ENCODE data around the gene GMNN.
"Not testable (repeated sequence)": the region's sequence is repeated elsewhere in the genome, so short reads cannot be mapped to it uniquely, and the experiment has no call there.

The GMNN gene

GRCh38 chr6:24753545-24753944 is 21.2 kb upstream of the GMNN start:
- no peaks in the 10 kb centered on the region for H3F3A ChIP-seq (ENCODE audit: insufficient read depth)
- H3K36me3 ChIP-seq (ENCODE audit: low read length): no peaks in the 10 kb centered on the region
- peaks cover 30% of the 10 kb centered on the region; the same call in 1 of the 2 replicates for H3K9me3 ChIP-seq (ENCODE audit: insufficient read depth, low read length)
- no peak overlapping the region for H3K4me3 ChIP-seq (ENCODE audit: insufficient read depth, low read length, poor library complexity, severe bottlenecking)
- no peak overlapping the region for H2AFZ ChIP-seq (ENCODE audit: low read depth, low read length, severe bottlenecking)
- no peak overlapping the region for H3K9ac ChIP-seq (ENCODE audit: low read length)
- H4K20me1 ChIP-seq (ENCODE audit: low read depth, low read length): no peaks in the 10 kb centered on the region
- H3K27me3 ChIP-seq (ENCODE audit: low read length): no peaks in the 10 kb centered on the region; the same call in 1 of the 2 replicates
- no peak overlapping the region for H3K27ac ChIP-seq (ENCODE audit: low read depth, low read length)
- H3K4me2 ChIP-seq (ENCODE audit: low read depth, low read length, poor library complexity, severe bottlenecking): no peak overlapping the region
- H3K9me2 ChIP-seq (replicated peaks; ENCODE audit: insufficient read depth, low read length): no peaks in the 10 kb centered on the region
- TF ChIP-seq CTCF (IDR thresholded peaks at IDR 0.05; ENCODE audit: insufficient read depth, low read length, poor library complexity, severe bottlenecking) (no peak), EZH2phosphoT487 (conservative IDR thresholded peaks at IDR 0.05; ENCODE audit: low read length) (no peak)
- H3K79me2 ChIP-seq (ENCODE audit: insufficient read depth, low read length): no peaks in the 10 kb centered on the region

- H3K4me3 ChIP-seq (ENCODE audit: insufficient read depth, low read length, poor library complexity, severe bottlenecking); H3K27me3 ChIP-seq (ENCODE audit: low read length); H2AFZ ChIP-seq (ENCODE audit: low read depth, low read length, severe bottlenecking); H3K4me2 ChIP-seq (ENCODE audit: low read depth, low read length, poor library complexity, severe bottlenecking); H3K27ac ChIP-seq (ENCODE audit: low read depth, low read length); H3K36me3 ChIP-seq (ENCODE audit: low read length); H3K79me2 ChIP-seq (ENCODE audit: insufficient read depth, low read length); H3K9me2 ChIP-seq (replicated peaks; ENCODE audit: insufficient read depth, low read length); H3F3A ChIP-seq (ENCODE audit: insufficient read depth); H4K20me1 ChIP-seq (ENCODE audit: low read depth, low read length); H3K9ac ChIP-seq (ENCODE audit: low read length): not testable (repeated sequence)
- peaks cover 30% of the 10 kb centered on the region; the same call in 1 of the 2 replicates for H3K9me3 ChIP-seq (ENCODE audit: insufficient read depth, low read length)
Measured at GRCh38 chr6:24754378-24754777, 20.4 kb upstream of the GMNN start.

DNA sequence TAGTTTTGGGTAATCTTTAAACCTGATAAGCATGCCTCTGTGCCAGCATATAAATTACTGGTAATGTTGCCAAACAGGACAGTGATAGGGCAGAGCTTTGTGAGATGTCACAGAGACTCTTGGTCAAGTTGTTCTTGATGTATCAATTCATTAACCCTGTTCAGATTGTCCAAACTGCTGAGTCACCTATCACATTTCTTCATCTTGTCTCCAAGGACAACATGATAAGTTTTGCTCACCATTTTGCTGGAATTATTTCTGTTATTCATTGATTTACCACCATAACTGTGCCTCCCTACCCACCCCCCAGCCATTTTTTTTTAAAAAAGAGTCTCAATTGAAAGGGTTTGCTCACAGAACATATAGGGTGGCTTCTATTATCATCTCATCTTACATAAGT is 19.5 kb upstream of the GMNN start:
- Histone ChIP-seq H3K9me3 (ENCODE audit: insufficient read depth, low read length) (peaks cover 29% of the 10 kb centered on the region; the same call in 1 of the 2 replicates), H3K9ac (ENCODE audit: low read length) (no peak overlapping the region), H3K4me2 (ENCODE audit: low read depth, low read length, poor library complexity, severe bottlenecking) (no peak overlapping the region), H3K79me2 (ENCODE audit: insufficient read depth, low read length) (no peaks in the 10 kb centered on the region), H3K27ac (ENCODE audit: low read depth, low read length) (no peak overlapping the region), H3K4me3 (ENCODE audit: insufficient read depth, low read length, poor library complexity, severe bottlenecking) (no peak overlapping the region), H3F3A (ENCODE audit: insufficient read depth) (no peaks in the 10 kb centered on the region), H4K20me1 (ENCODE audit: low read depth, low read length) (no peaks in the 10 kb centered on the region), H3K9me2 (replicated peaks; ENCODE audit: insufficient read depth, low read length) (no peaks in the 10 kb centered on the region), H3K36me3 (ENCODE audit: low read length) (no peaks in the 10 kb centered on the region), H3K27me3 (ENCODE audit: low read length) (no peaks in the 10 kb centered on the region; the same call in 1 of the 2 replicates), H2AFZ (ENCODE audit: low read depth, low read length, severe bottlenecking) (no peak overlapping the region)
- TF ChIP-seq EZH2phosphoT487 (conservative IDR thresholded peaks at IDR 0.05; ENCODE audit: low read length): no peak
- TF ChIP-seq CTCF (IDR thresholded peaks at IDR 0.05; ENCODE audit: insufficient read depth, low read length, poor library complexity, severe bottlenecking): no peak

- no peak overlapping the region for H2AFZ ChIP-seq (ENCODE audit: low read depth, low read length, severe bottlenecking)
- TF ChIP-seq CTCF (IDR thresholded peaks at IDR 0.05; ENCODE audit: insufficient read depth, low read length, poor library complexity, severe bottlenecking) (no peak), EZH2phosphoT487 (conservative IDR thresholded peaks at IDR 0.05; ENCODE audit: low read length) (no peak)
Measured at GRCh38 chr6:24757611-24758010, 17.1 kb upstream of the GMNN start.

More at GRCh38 chr6:24757611-24758010, 17.1 kb upstream of the GMNN start:
- no peak overlapping the region for H3K4me3 ChIP-seq (ENCODE audit: insufficient read depth, low read length, poor library complexity, severe bottlenecking)
- H3K79me2 ChIP-seq (ENCODE audit: insufficient read depth, low read length): no peaks in the 10 kb centered on the region
- no peaks in the 10 kb centered on the region for H4K20me1 ChIP-seq (ENCODE audit: low read depth, low read length)
- no peaks in the 10 kb centered on the region for H3K9me2 ChIP-seq (replicated peaks; ENCODE audit: insufficient read depth, low read length)
- no peak overlapping the region for H3K27ac ChIP-seq (ENCODE audit: low read depth, low read length)
- H3F3A ChIP-seq (ENCODE audit: insufficient read depth): no peaks in the 10 kb centered on the region
- no peak overlapping the region for H3K9ac ChIP-seq (ENCODE audit: low read length)
- H3K9me3 ChIP-seq (ENCODE audit: insufficient read depth, low read length): peaks cover 18% of the 10 kb centered on the region; the same call in 1 of the 2 replicates
- no peaks in the 10 kb centered on the region for H3K36me3 ChIP-seq (ENCODE audit: low read length)
- H3K4me2 ChIP-seq (ENCODE audit: low read depth, low read length, poor library complexity, severe bottlenecking): no peak overlapping the region
- no peaks in the 10 kb centered on the region for H3K27me3 ChIP-seq (ENCODE audit: low read length)
